Mammary epithelial cell (primary cell): ENCODE results near the gene SMDT1.

ENCODE experiments used
- EZH2 ChIP-seq: IDR thresholded peaks from 2 replicates; pipeline ENCODE4 v1.6.1; 2012; ENCODE audit warnings: low read length, inconsistent platforms, borderline replicate concordance
- TF ChIP-seq, protein P1 (sequence below), 2 donors: IDR thresholded peaks in 1 of 2; conservative IDR thresholded peaks in 1 of 2; 2 replicates each; pipeline ENCODE4 v1.5.1; 2011 to 2012; ENCODE audit warnings: inconsistent platforms in 2 of 2, low read length in 2 of 2, mild to moderate bottlenecking in 2 of 2, control low read depth in 1 of 2, low read depth in 1 of 2; ENCODE audit not compliant: insufficient read depth in 1 of 2; ENCODE audit errors: extremely low read depth in 1 of 2

DNA sequence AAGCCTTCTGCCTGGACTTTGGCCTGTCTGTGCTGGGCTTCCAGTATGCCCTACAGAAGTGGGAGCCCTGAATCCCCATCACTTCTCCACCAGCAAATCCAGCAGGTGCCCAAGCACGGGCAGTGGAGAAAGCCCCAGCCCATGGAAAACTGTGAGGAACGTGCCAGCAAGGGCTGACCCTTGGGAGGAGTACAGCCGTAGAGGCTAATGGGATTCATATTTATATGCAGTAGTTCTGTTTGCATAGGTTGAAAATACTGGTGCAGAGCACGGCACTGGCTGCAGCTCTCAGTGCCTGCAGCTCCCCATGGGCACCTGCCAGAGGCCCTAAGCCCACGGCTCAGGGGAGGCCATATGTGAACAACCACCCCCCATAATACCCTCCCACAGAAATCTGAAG lies 19.0 kb upstream of the SMDT1 start:
- TF ChIP-seq, protein P1, sequence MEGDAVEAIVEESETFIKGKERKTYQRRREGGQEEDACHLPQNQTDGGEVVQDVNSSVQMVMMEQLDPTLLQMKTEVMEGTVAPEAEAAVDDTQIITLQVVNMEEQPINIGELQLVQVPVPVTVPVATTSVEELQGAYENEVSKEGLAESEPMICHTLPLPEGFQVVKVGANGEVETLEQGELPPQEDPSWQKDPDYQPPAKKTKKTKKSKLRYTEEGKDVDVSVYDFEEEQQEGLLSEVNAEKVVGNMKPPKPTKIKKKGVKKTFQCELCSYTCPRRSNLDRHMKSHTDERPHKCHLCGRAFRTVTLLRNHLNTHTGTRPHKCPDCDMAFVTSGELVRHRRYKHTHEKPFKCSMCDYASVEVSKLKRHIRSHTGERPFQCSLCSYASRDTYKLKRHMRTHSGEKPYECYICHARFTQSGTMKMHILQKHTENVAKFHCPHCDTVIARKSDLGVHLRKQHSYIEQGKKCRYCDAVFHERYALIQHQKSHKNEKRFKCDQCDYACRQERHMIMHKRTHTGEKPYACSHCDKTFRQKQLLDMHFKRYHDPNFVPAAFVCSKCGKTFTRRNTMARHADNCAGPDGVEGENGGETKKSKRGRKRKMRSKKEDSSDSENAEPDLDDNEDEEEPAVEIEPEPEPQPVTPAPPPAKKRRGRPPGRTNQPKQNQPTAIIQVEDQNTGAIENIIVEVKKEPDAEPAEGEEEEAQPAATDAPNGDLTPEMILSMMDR (conservative IDR thresholded peaks at IDR 0.05 in 1 of 2, IDR thresholded peaks at IDR 0.05 in 1 of 2; ENCODE audit: extremely low read depth in 1 of 2, insufficient read depth in 1 of 2, low read depth in 1 of 2, low read length in 2 of 2): no peak
- no peak for TF ChIP-seq EZH2
